Caco-2 (cell line): ENCODE results near the gene AIF1L. TPM values are rescaled to one million over a fixed set of nuclear protein-coding genes. Genes with fewer than 3 reads are reported as not detected.

Experiments
- BruUV-seq: library from RNA; stranded (reverse); fragments of 400-500 nt; replicated peaks from 2 replicates; lab custom pipeline; 2021; lab: Mats Ljungman, UMichigan
- CTCF ChIA-PET: fragments of 300-600 bp; sonication (Branson Sonifier 250); formaldehyde crosslinking; loops from one replicate; lab custom pipeline; 2022; ENCODE audit warnings: antibody characterized with exemption; lab: Charles Lee
- POLR2A ChIA-PET: fragments of 300-600 bp; sonication (Branson Sonifier 250); formaldehyde crosslinking; loops from one replicate; lab custom pipeline; 2022; ENCODE audit warnings: antibody characterized with exemption; lab: Charles Lee
- DNase-seq, 2 experiments: peaks; one replicate each; pipeline versions ENCODE4 v3.0.0 to v3.0.0-alpha.2; 2020 to 2022
- H3K27me3 ChIP-seq: replicated peaks from 2 replicates; pipeline ENCODE4 v1.6.0; 2011; ENCODE audit warnings: low read length; ENCODE audit not compliant: control insufficient read depth, insufficient read depth
- H3K36me3 ChIP-seq: 2 replicates; pipeline ENCODE4 v1.5.1; 2011; ENCODE audit warnings: low read length; ENCODE audit not compliant: control insufficient read depth, insufficient read depth
- H3K4me1 ChIP-seq: fragments of 250-450 bp; sonication (Bioruptor Pico); 2 replicates; pipeline ENCODE4 v1.5.1; 2020; ENCODE audit warnings: mild to moderate bottlenecking
- H3K4me3 ChIP-seq: 2 replicates; pipeline ENCODE4 v1.5.1; 2011; ENCODE audit warnings: low read depth, mild to moderate bottlenecking, control low read depth, low read length
- H3K9me3 ChIP-seq: fragments of 250-450 bp; sonication (Bioruptor Pico); 2 replicates; pipeline ENCODE4 v1.5.1; 2020; ENCODE audit warnings: mild to moderate bottlenecking, moderate library complexity
- H3K27ac Mint-ChIP-seq: one replicate; pipeline ENCODE4 v1.8.0; 2022; ENCODE audit warnings: mixed read lengths; ENCODE audit not compliant: unreplicated experiment
- H3K27me3 Mint-ChIP-seq: one replicate; pipeline ENCODE4 v1.8.0; 2022; ENCODE audit warnings: mixed read lengths; ENCODE audit not compliant: insufficient read depth, unreplicated experiment
- H3K36me3 Mint-ChIP-seq: one replicate; pipeline ENCODE4 v1.8.0; 2022; ENCODE audit warnings: mild to moderate bottlenecking, mixed read lengths; ENCODE audit not compliant: insufficient read depth, unreplicated experiment
- H3K4me1 Mint-ChIP-seq: one replicate; pipeline ENCODE4 v1.8.0; 2022; ENCODE audit warnings: low read depth, mixed read lengths; ENCODE audit not compliant: unreplicated experiment
- H3K4me3 Mint-ChIP-seq: one replicate; pipeline ENCODE4 v1.8.0; 2022; ENCODE audit warnings: mild to moderate bottlenecking, moderate library complexity, mixed read lengths; ENCODE audit not compliant: unreplicated experiment
- H3K9me3 Mint-ChIP-seq: one replicate; pipeline ENCODE4 v1.8.0; 2022; ENCODE audit warnings: mixed read lengths; ENCODE audit not compliant: unreplicated experiment
- intact Hi-C: fragments of 100-400 bp; cut with micrococcal nuclease; formaldehyde crosslinking; loops from one replicate; pipeline ENCODE4 v1.10.0; 2022; ENCODE audit not compliant: unreplicated experiment
- total RNA-seq: library from RNA; stranded (reverse); gene quantifications from 2 replicates; pipeline ENCODE4 v1.2.3, GENCODE V29; 2022
- TF ChIP-seq, protein P1 (sequence below), 2 experiments: fragments of 200-600 bp in 1 of 2; IDR thresholded peaks; 1 replicate in 1 of 2; 2 replicates in 1 of 2; pipeline versions ENCODE4 v1.5.1 to v1.8.0; 2011 to 2022; ENCODE audit warnings: antibody characterized with exemption in 1 of 2, control low read depth in 1 of 2, inconsistent platforms in 1 of 2, low read depth in 1 of 2, low read length in 1 of 2, mild to moderate bottlenecking in 1 of 2, moderate library complexity in 1 of 2; ENCODE audit not compliant: insufficient read depth in 1 of 2, severe bottlenecking in 1 of 2, unreplicated experiment in 1 of 2

AIF1L gene
- total RNA-seq, 1 experiment from 2014 or later = 20.8 TPM

DNA sequence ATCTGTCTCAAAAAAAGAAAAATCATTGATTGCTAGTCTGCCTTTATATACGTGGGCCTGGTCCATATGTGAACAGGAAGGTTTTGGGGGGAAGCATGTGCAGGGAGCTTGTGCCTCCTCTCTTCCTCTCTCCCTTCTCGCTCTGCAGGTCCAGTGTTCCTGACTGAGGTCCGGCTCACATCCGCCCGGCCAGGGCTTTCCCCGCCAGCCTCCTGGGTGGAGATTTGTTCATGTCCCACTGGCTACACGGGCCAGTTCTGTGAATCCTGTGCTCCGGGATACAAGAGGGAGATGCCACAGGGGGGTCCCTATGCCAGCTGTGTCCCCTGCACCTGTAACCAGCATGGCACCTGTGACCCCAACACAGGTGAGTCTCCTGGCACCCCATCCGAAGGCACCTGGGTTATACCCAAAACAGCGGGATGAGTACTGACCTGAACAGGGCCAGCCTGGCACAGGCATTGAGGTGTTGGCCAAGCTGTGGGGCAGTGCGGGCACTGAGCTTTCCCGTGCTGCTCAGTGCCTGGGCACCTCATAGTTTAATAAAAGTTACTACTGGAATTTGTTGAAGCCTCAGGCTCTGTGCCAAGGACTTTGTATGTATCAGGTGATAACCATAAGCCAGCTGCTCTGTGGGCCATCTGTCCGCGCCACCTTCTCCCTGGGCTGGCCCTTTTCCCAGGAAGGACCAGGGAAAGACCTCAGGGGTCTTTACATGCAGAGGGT, 39.4 kb upstream of the AIF1L start:
- ChIA-PET POLR2A (interaction anchor here (0.7 kb wide), 1 partner anchor 142 kb away, joined by 3 read pairs; no protein-coding TSS in a partner anchor), CTCF (interaction anchor here (0.5 to 1.8 kb wide), 5 partner anchors 11 to 851 kb away, joined by 3 to 9 read pairs (median 4); no protein-coding TSS in a partner anchor)
- H3K27ac Mint-ChIP-seq = no peak overlapping the region
- no peaks in the 10 kb centered on the region for H3K4me1 ChIP-seq
- H3K27me3 ChIP-seq = no peaks in the 10 kb centered on the region
- H3K27me3 Mint-ChIP-seq = no peaks in the 10 kb centered on the region
- H3K36me3 ChIP-seq = no peaks in the 10 kb centered on the region
- H3K4me1 Mint-ChIP-seq = no peaks in the 10 kb centered on the region
- no peak overlapping the region for H3K4me3 Mint-ChIP-seq
- no peaks in the 10 kb centered on the region for H3K9me3 Mint-ChIP-seq
- no peaks in the 10 kb centered on the region for H3K9me3 ChIP-seq
- H3K36me3 Mint-ChIP-seq = no peaks in the 10 kb centered on the region
- intact Hi-C loops = loop anchor here (1.0 to 5.0 kb wide), 2 partner anchors 70 to 279 kb away; partner anchors contain the start of gene NUP214
- H3K4me3 ChIP-seq = no peak overlapping the region
- TF ChIP-seq, protein P1, sequence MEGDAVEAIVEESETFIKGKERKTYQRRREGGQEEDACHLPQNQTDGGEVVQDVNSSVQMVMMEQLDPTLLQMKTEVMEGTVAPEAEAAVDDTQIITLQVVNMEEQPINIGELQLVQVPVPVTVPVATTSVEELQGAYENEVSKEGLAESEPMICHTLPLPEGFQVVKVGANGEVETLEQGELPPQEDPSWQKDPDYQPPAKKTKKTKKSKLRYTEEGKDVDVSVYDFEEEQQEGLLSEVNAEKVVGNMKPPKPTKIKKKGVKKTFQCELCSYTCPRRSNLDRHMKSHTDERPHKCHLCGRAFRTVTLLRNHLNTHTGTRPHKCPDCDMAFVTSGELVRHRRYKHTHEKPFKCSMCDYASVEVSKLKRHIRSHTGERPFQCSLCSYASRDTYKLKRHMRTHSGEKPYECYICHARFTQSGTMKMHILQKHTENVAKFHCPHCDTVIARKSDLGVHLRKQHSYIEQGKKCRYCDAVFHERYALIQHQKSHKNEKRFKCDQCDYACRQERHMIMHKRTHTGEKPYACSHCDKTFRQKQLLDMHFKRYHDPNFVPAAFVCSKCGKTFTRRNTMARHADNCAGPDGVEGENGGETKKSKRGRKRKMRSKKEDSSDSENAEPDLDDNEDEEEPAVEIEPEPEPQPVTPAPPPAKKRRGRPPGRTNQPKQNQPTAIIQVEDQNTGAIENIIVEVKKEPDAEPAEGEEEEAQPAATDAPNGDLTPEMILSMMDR (IDR thresholded peaks at IDR 0.05; ENCODE audit: insufficient read depth in 1 of 2, low read depth in 1 of 2, low read length in 1 of 2, severe bottlenecking in 1 of 2, unreplicated experiment in 1 of 2) = no peak
- BruUV-seq = no TSS peak
- no peak for DNase-seq

DNA sequence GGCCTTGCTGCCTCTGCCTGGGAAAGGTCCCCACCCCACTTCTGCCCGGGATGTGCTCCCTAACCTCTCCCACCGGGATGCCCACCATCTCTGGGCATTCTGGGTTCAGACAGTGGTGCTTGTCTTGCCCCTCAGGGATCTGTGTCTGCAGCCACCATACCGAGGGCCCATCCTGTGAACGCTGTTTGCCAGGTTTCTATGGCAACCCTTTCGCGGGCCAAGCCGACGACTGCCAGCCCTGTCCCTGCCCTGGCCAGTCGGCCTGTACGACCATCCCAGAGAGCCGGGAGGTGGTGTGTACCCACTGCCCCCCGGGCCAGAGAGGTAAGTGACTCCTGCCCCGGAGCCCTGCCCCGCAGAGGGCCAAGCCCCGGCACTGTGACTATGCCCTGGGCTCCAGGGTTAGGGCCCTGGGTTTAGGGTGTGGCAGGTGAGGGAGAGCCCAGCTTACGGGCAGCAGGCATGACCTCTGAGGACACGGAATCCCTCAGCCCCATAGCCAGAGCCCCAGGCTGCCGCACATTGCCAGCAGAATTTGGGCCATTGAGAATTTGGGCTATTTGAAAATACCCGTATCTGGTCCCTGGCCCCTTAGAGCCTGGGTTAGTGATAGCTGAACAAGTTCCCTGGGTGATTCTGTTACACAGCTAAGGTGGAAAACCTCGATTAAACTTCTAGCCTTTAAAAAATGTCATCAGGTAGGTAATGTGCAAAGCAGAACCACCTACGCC, 35.3 kb upstream of the AIF1L start:
- Mint-ChIP-seq H3K9me3 (no peaks in the 10 kb centered on the region), H3K4me1 (no peaks in the 10 kb centered on the region), H3K4me3 (no peak overlapping the region), H3K36me3 (no peaks in the 10 kb centered on the region), H3K27me3 (peaks cover 6% of the 10 kb centered on the region), H3K27ac (no peak overlapping the region)
- intact Hi-C loops = no loop called here
- no TSS peak for BruUV-seq
- Histone ChIP-seq H3K27me3 (no peaks in the 10 kb centered on the region), H3K4me3 (no peak overlapping the region), H3K9me3 (no peaks in the 10 kb centered on the region), H3K4me1 (no peaks in the 10 kb centered on the region), H3K36me3 (no peaks in the 10 kb centered on the region)
- TF ChIP-seq, protein P1 (IDR thresholded peaks at IDR 0.05; ENCODE audit: insufficient read depth in 1 of 2, low read depth in 1 of 2, low read length in 1 of 2, severe bottlenecking in 1 of 2, unreplicated experiment in 1 of 2) = no peak
- POLR2A ChIA-PET = no interaction called here
- no peak for DNase-seq
- CTCF ChIA-PET = no interaction called here

DNA sequence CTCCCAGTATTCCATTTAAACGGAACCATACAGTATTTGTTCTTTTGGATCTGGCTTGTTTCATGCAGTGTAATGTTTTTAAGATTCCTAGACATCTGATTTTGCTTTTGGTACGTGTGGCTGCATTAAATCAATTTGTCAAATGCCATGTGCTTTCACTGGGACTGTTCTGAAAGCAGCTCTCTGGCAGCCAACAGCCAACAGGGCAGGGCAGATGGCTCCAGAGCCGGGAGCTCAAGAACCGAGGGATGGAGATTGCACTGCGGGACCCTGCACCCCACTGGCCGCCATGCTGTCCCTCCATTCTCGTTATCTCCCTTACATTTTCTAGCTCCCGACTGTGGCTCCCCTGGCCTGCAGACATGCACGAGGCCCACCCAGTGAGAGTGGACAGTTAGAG, 33.4 kb upstream of the AIF1L start:
- BruUV-seq = no TSS peak
- intact Hi-C loops = no loop called here
- POLR2A ChIA-PET = interaction anchor here (0.5 to 0.6 kb wide), 2 partner anchors 35 to 130 kb away, joined by 3 to 5 read pairs; no protein-coding TSS in a partner anchor
- no peaks in the 10 kb centered on the region for H3K4me1 Mint-ChIP-seq
- peaks cover 10% of the 10 kb centered on the region for H3K27me3 Mint-ChIP-seq
- no peak overlapping the region for H3K4me3 Mint-ChIP-seq
- H3K4me3 ChIP-seq = no peak overlapping the region
- CTCF ChIA-PET = interaction anchor here (1.2 kb wide), 1 partner anchor 17 kb away, joined by 3 read pairs; no protein-coding TSS in a partner anchor
- no peaks in the 10 kb centered on the region for H3K27me3 ChIP-seq
- H3K36me3 ChIP-seq = no peaks in the 10 kb centered on the region
- H3K27ac Mint-ChIP-seq = no peak overlapping the region
- no peak for DNase-seq
- H3K9me3 Mint-ChIP-seq = no peaks in the 10 kb centered on the region
- TF ChIP-seq, protein P1 (IDR thresholded peaks at IDR 0.05; ENCODE audit: insufficient read depth in 1 of 2, low read depth in 1 of 2, low read length in 1 of 2, severe bottlenecking in 1 of 2, unreplicated experiment in 1 of 2) = no peak
- H3K4me1 ChIP-seq = no peaks in the 10 kb centered on the region
- H3K9me3 ChIP-seq = no peaks in the 10 kb centered on the region
- H3K36me3 Mint-ChIP-seq = no peaks in the 10 kb centered on the region
